HepG2 (cell line): ENCODE results near the gene NELFB. TPM values are rescaled to one million over a fixed set of nuclear protein-coding genes. Genes with fewer than 3 reads are reported as not detected.

Source experiments
- ADNP ChIP-seq: sonication (generic); formaldehyde crosslinking; IDR thresholded peaks from 2 replicates; pipeline ENCODE4 v1.4.0; 2020; ENCODE audit warnings: missing genetic modification reagents
- ELK4 ChIP-seq: sonication (generic); formaldehyde crosslinking; IDR thresholded peaks from 2 replicates; pipeline ENCODE4 v1.9.0; 2021; ENCODE audit warnings: missing genetic modification reagents, borderline replicate concordance
- HDAC1 ChIP-seq: sonication (generic); formaldehyde crosslinking; IDR thresholded peaks from 2 replicates; pipeline ENCODE4 v1.5.1; 2020; ENCODE audit warnings: mild to moderate bottlenecking, missing genetic modification reagents
- HIVEP1 ChIP-seq: sonication (generic); formaldehyde crosslinking; IDR thresholded peaks from 2 replicates; pipeline ENCODE4 v1.4.0; 2020; ENCODE audit warnings: mild to moderate bottlenecking, missing genetic modification reagents
- MEIS2 ChIP-seq: sonication (generic); formaldehyde crosslinking; IDR thresholded peaks from 2 replicates; pipeline ENCODE4 v1.9.0; 2021; ENCODE audit warnings: mild to moderate bottlenecking, missing genetic modification reagents
- MXD4 ChIP-seq: IDR thresholded peaks from 2 replicates; pipeline ENCODE4 v1.6.1; 2016; ENCODE audit warnings: mild to moderate bottlenecking, missing biosample characterization, missing genetic modification reagents
- NFAT5 ChIP-seq: sonication (generic); formaldehyde crosslinking; IDR thresholded peaks from 2 replicates; pipeline ENCODE4 v1.4.0; 2020; ENCODE audit warnings: missing genetic modification reagents
- NFIB ChIP-seq: sonication (generic); formaldehyde crosslinking; IDR thresholded peaks from 2 replicates; pipeline ENCODE4 v1.9.0; 2021; ENCODE audit warnings: missing genetic modification reagents, mild to moderate bottlenecking, borderline replicate concordance
- SIX1 ChIP-seq: sonication (generic); formaldehyde crosslinking; IDR thresholded peaks from 2 replicates; pipeline ENCODE4 v1.4.0; 2020; ENCODE audit warnings: missing genetic modification reagents, borderline replicate concordance
- SMAD3 ChIP-seq: sonication (generic); formaldehyde crosslinking; IDR thresholded peaks from 2 replicates; pipeline ENCODE4 v1.4.0; 2020; ENCODE audit warnings: missing genetic modification reagents
- TCF7 ChIP-seq: sonication (generic); IDR thresholded peaks from 2 replicates; pipeline ENCODE4 v1.6.1; 2016; ENCODE audit warnings: antibody characterized with exemption, low read depth
- ZBTB39 ChIP-seq: sonication (generic); formaldehyde crosslinking; IDR thresholded peaks from 2 replicates; pipeline ENCODE4 v1.5.0; 2020; ENCODE audit warnings: missing genetic modification reagents
- ZBTB8A ChIP-seq: sonication (generic); formaldehyde crosslinking; IDR thresholded peaks from 2 replicates; pipeline ENCODE4 v1.4.0; 2020; ENCODE audit warnings: mild to moderate bottlenecking, low read depth, missing genetic modification reagents, borderline replicate concordance
- ZFP36L2 ChIP-seq: sonication (generic); formaldehyde crosslinking; IDR thresholded peaks from 2 replicates; pipeline ENCODE4 v1.4.0; 2020; ENCODE audit warnings: missing genetic modification reagents
- ZNF510 ChIP-seq: sonication (generic); formaldehyde crosslinking; IDR thresholded peaks from 2 replicates; pipeline ENCODE4 v1.4.0; 2020; ENCODE audit warnings: low read depth, mild to moderate bottlenecking, missing genetic modification reagents
- ZNF556 ChIP-seq: sonication (generic); formaldehyde crosslinking; IDR thresholded peaks from 2 replicates; pipeline ENCODE4 v1.4.0; 2020; ENCODE audit warnings: mild to moderate bottlenecking, missing genetic modification reagents, borderline replicate concordance
- ZNF607 ChIP-seq: sonication (generic); formaldehyde crosslinking; IDR thresholded peaks from 2 replicates; pipeline ENCODE4 v1.5.1; 2020; ENCODE audit warnings: missing genetic modification reagents, mild to moderate bottlenecking, borderline replicate concordance
- ZNF674 ChIP-seq: sonication (generic); formaldehyde crosslinking; IDR thresholded peaks from 2 replicates; pipeline ENCODE4 v1.5.0; 2020; ENCODE audit warnings: low read depth, mild to moderate bottlenecking, missing genetic modification reagents
- ZNF740 ChIP-seq: sonication (generic); formaldehyde crosslinking; IDR thresholded peaks from 2 replicates; pipeline ENCODE4 v1.4.0; 2020; ENCODE audit warnings: missing genetic modification reagents
- ZNF839 ChIP-seq: sonication (generic); formaldehyde crosslinking; IDR thresholded peaks from 2 replicates; pipeline ENCODE4 v1.4.0; 2020; ENCODE audit warnings: missing genetic modification reagents, mild to moderate bottlenecking, borderline replicate concordance
- ZNF878 ChIP-seq: sonication (generic); formaldehyde crosslinking; IDR thresholded peaks from 2 replicates; pipeline ENCODE4 v1.8.1; 2023; ENCODE audit warnings: mild to moderate bottlenecking, missing genetic modification reagents, moderate library complexity
- polyA plus RNA-seq, 8 experiments: library from polyadenylated mRNA; depleted of rRNA in 3 of 8; stranded (reverse) in 7 of 8; unstranded in 1 of 8; fragments of >200 nt; fragmentation: Illumina TruSeq in 4 of 8; extraction: Trizol in 4 of 8; gene quantifications; 2 replicates each; pipeline versions ENCODE4 v1.2.1 to v1.2.3, GENCODE V29; 2011 to 2016; ENCODE audit warnings: low read depth in 4 of 8, missing spikeins in 1 of 8, mixed read lengths in 1 of 8; ENCODE audit not compliant: insufficient read depth in 1 of 8
- total RNA-seq, 5 experiments: library from RNA; depleted of rRNA; stranded (reverse); fragments of >200 nt; fragmentation: Illumina TruSeq; extraction: Trizol; gene quantifications; 2 replicates each; pipeline ENCODE4 v1.2.3, GENCODE V29; 2016; ENCODE audit warnings: low read depth in 1 of 5

Gene NELFB
- total and polyA plus RNA-seq, 2 of the 13 experiments (the other 11 are each of a cell fraction or from before 2014, with no cell fraction given): 26.5 to 45.8 TPM

GRCh38 chr9:137241490-137242268 is 13.4 kb upstream of the NELFB start (continued):
- TF ChIP-seq NFAT5: no peak
- TF ChIP-seq MXD4 (CRISPR knock-in tag): 0 out of 2 replicates have a peak, but pooled peaks have one; percentile 44
- no peak for TF ChIP-seq NFIB
- 0 out of 2 replicates have a peak, but pooled peaks have one; percentile 57 for TF ChIP-seq ZBTB39 (CRISPR knock-in tag)
- TF ChIP-seq ZNF839 (CRISPR knock-in tag): no peak
- peak; percentile 66 for TF ChIP-seq HDAC1 (CRISPR knock-in tag)
- no peak for TF ChIP-seq ZNF740
- TF ChIP-seq TCF7: no peak
- no peak for TF ChIP-seq ZFP36L2 (CRISPR knock-in tag)
- TF ChIP-seq ADNP: no peak
- no peak for TF ChIP-seq SIX1 (CRISPR knock-in tag)
- 0 out of 2 replicates have a peak, but pooled peaks have one; percentile 35 for TF ChIP-seq SMAD3 (CRISPR knock-in tag)
- TF ChIP-seq HIVEP1 (CRISPR knock-in tag): peak; percentile 60
- TF ChIP-seq ZBTB8A (CRISPR knock-in tag): no peak
- no peak for TF ChIP-seq ZNF674 (CRISPR knock-in tag)
- peak; percentile 67 for TF ChIP-seq MEIS2 (CRISPR knock-in tag)
- no peak for TF ChIP-seq ZNF878 (CRISPR knock-in tag)
- TF ChIP-seq ZNF556 (CRISPR knock-in tag): peak; percentile 27; the same call in 1 of the 2 replicates
- no peak for TF ChIP-seq ELK4
- peak; percentile 47; the same call in 1 of the 2 replicates for TF ChIP-seq ZNF607 (CRISPR knock-in tag)
- TF ChIP-seq ZNF510 (CRISPR knock-in tag): no peak
